Activated CD8-positive, alpha-beta memory T cell treated with anti-CD3 and anti-CD28 coated beads for 4 hours (primary cell): ENCODE data around the gene ISG15.
"Not testable (repeated sequence)": the region's sequence is repeated elsewhere in the genome, so short reads cannot be mapped to it uniquely, and the experiment has no call there.

Experiments
- DNase-seq, 2 donors: peaks; one replicate each; pipeline ENCODE4 v3.0.0-alpha.2; 2020; ENCODE audit warnings: low read depth in 2 of 2

The ISG15 gene

GRCh38 chr1:1012736-1013104, 577 bp upstream of the ISG15 start:
- DNase-seq = not testable (repeated sequence)

- no peak for DNase-seq
Measured at GRCh38 chr1:1013922-1014648, 788 bp downstream of the ISG15 start.

- no peak for DNase-seq
Measured at GRCh38 chr1:1014799-1015681, 1.7 kb downstream of the ISG15 start.

- not testable (repeated sequence) for DNase-seq
Measured at GRCh38 chr1:1017397-1018320, 4.4 kb downstream of the ISG15 start.

GRCh38 chr1:1018321-1018685, 5.0 kb downstream of the ISG15 start:
- not testable (repeated sequence) for DNase-seq

- peak; percentile 49 to 52 for DNase-seq
Measured at GRCh38 chr1:1019122-1019999, 6.1 kb downstream of the ISG15 start.

- DNase-seq = no peak
Measured at GRCh38 chr1:1020000-1020404, 6.7 kb downstream of the ISG15 start, which contains the start of gene AGRN. TSS of gene AGRN (plus strand) at chr1:1020120. CDS start at chr1:1020173, 53 bp downstream.

- no peak for DNase-seq
Measured at GRCh38 chr1:1020415-1021009, 7.2 kb downstream of the ISG15 start.

GRCh38 chr1:1021010-1021919, 8.0 kb downstream of the ISG15 start:
- DNase-seq = no peak

- no peak for DNase-seq
Measured at GRCh38 chr1:1021920-1022259, 8.6 kb downstream of the ISG15 start.

GRCh38 chr1:1022302-1023009, 9.2 kb downstream of the ISG15 start:
- no peak for DNase-seq

GRCh38 chr1:1023700-1024099, 10.4 kb downstream of the ISG15 start:
- DNase-seq = no peak

- no peak for DNase-seq
Measured at GRCh38 chr1:1024149-1024770, 11.0 kb downstream of the ISG15 start.

- no peak for DNase-seq
Measured at GRCh38 chr1:1024771-1025699, 11.7 kb downstream of the ISG15 start.

- no peak for DNase-seq
Measured at GRCh38 chr1:1025730-1026129, 12.4 kb downstream of the ISG15 start.

- no peak for DNase-seq
Measured at GRCh38 chr1:1026599-1027413, 13.5 kb downstream of the ISG15 start.
